Posterior cingulate gyrus (tissue), 11 donors: Measurements from ENCODE around the gene ENO3.

Source experiments
- DNase-seq, 10 donors: peaks; one replicate each; pipeline versions ENCODE4 v3.0.0 to v3.0.0-alpha.2; 2020 to 2021; ENCODE audit warnings: mixed read lengths in 3 of 10
- intact Hi-C: fragments of 100-400 bp; cut with DNase I; formaldehyde crosslinking; loops from one replicate; pipeline ENCODE4 v1.15.1; 2023

Gene ENO3

GRCh38 chr17:4934173-4934979 is 16.5 kb upstream of the ENO3 start:
- peak in 3 of 10 donors; percentile 51 to 81 (median 58) for DNase-seq
- intact Hi-C loops, result no loop called here

- intact Hi-C loops, result no loop called here
- peak in 2 of 10 donors; percentile 23 to 65 for DNase-seq
Observed at GRCh38 chr17:4935650-4936049, 15.3 kb upstream of the ENO3 start.

DNA sequence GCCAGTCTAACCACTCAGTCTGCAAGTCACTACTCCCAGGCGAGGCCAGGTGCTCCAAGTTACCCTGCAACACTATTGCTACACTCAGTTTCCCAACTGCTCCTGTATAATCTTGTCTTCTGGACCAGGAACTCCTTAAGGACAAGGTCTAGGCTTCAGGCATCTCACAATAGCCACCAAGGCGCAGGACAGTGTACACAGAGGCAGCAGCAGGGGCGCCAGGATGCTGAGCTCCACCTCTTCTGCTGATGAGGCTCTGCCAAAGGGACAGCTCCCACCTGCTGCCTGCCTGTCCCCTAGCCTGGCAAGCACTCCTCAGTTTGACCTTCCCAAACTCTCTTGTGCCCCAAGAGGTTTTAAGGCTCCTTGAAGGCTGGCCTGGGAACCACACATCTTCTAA is 14.5 kb upstream of the ENO3 start:
- DNase-seq, result peak in 2 of 10 donors; percentile 22 to 51
- intact Hi-C loops, result no loop called here

GRCh38 chr17:4937553-4937952 is 13.4 kb upstream of the ENO3 start:
- DNase-seq, result peak in 1 of 10 donors; percentile 67
- intact Hi-C loops, result no loop called here

- DNase-seq, result peak in 2 of 10 donors; percentile 67 to 69
- intact Hi-C loops, result no loop called here
Observed at GRCh38 chr17:4938069-4938491, 12.8 kb upstream of the ENO3 start.

- intact Hi-C loops, result no loop called here
- peak in 2 of 10 donors; percentile 37 to 46 for DNase-seq
Observed at GRCh38 chr17:4938688-4939545, 12.0 kb upstream of the ENO3 start.

GRCh38 chr17:4939546-4939795 is 11.4 kb upstream of the ENO3 start:
- intact Hi-C loops, result no loop called here
- peak in 1 of 10 donors; percentile 85 for DNase-seq

- intact Hi-C loops, result loop anchor here (2.0 kb wide), 1 partner anchor 27 kb away; the partner anchor contains the start of gene SPAG7
- DNase-seq, result peak; percentile 90 to 99 (median 94)
Observed at GRCh38 chr17:4939796-4940554, 10.9 kb upstream of the ENO3 start, which contains the start of the genes RNF167 and SLC25A11. Gene RNF167 (plus strand): TSS chr17:4940268. CDS start chr17:4940910, 642 bp downstream. Gene SLC25A11 (minus strand): TSS chr17:4940046. CDS start chr17:4939910, 136 bp downstream.

DNA sequence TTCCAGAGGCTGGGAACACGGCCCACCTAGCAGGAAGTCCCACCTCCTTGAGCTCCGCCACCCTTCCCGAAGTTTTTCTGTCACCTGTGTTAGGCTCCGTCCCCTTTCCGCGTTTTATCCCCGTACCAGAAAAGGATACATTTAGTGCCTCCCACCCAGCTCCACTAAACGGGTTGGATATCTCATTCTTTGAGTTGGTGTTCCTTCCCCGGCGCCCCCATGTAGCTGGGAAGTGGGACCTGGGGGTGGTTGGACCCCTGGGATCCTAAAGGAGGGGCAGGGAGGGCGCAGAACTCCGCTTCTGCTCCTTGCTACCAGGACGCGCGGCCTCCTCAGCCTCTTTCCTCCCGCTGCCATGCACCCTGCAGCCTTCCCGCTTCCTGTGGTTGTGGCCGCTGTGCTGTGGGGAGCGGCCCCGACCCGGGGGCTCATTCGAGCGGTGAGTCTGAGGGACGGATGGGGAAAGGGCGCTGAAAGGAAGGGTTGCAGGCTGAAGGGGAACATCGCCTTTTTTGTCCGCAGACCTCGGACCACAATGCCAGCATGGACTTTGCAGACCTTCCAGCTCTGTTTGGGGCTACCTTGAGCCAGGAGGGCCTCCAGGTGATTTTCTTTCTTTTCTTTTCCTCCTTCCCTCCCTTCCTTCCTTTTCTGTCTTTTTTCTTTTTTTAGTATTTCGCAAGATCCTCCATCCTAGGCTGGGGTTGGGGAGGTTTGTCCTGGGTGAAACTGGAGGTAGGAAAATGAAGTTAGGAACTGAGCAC is 10.2 kb upstream of the ENO3 start:
- peak in 9 of 10 donors; percentile 72 to 96 (median 82) for DNase-seq
- intact Hi-C loops, result loop anchor here (2.0 kb wide), 1 partner anchor 26 kb away; the partner anchor contains the start of gene SPAG7

GRCh38 chr17:4941319-4941610 is 9.7 kb upstream of the ENO3 start:
- intact Hi-C loops, result loop anchor here (2.0 kb wide), 1 partner anchor 26 kb away; the partner anchor contains the start of gene SPAG7
- DNase-seq, result no peak

GRCh38 chr17:4942760-4943508 is 8.0 kb upstream of the ENO3 start:
- peak in 3 of 10 donors; percentile 2 to 41 (median 12) for DNase-seq
- intact Hi-C loops, result no loop called here

DNA sequence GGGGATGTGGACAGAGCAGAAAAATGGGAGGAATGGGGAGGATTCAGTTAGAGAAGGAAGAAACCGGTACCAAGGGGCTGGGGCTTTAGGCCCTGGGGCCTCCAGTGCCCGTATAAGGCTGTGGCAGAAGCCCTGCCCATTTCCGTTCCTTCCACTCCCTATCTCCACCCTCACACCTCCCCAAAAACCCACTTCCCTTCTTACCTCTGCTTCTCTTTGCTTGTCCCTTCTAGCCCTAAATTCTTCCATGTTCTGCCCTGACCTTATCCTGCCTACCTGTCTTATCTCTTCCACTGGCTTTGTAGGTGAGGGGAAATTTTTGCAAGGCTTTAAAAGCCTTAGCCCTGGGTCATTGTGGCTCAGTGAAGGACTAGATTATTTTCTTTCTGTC is 6.8 kb upstream of the ENO3 start:
- peak in 1 of 10 donors; percentile 1 for DNase-seq
- intact Hi-C loops, result no loop called here

DNA sequence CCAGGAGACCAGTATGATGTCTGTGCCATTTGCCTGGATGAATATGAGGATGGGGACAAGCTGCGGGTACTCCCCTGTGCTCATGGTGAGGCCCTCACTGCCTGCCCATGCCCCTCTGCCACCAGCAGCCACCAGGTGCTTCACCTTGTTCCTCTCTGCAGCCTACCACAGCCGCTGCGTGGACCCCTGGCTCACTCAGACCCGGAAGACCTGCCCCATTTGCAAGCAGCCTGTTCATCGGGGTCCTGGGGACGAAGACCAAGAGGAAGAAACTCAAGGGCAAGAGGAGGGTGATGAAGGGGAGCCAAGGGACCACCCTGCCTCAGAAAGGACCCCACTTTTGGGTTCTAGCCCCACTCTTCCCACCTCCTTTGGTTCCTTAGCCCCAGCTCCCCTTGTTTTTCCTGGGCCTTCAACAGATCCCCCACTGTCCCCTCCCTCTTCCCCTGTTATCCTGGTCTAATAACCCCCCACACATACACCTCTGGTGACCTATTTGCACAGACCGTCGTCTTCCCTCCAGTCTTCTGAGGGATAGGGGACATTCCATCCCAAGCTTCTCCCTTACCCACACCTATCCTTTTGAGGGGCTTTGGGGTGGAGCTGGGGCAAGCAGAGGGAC is 6.3 kb upstream of the ENO3 start:
- DNase-seq, result peak in 2 of 10 donors; percentile 44 to 74
- intact Hi-C loops, result loop anchor here (5.0 kb wide), 1 partner anchor 43 kb away; the partner anchor contains the start of gene CAMTA2

DNA sequence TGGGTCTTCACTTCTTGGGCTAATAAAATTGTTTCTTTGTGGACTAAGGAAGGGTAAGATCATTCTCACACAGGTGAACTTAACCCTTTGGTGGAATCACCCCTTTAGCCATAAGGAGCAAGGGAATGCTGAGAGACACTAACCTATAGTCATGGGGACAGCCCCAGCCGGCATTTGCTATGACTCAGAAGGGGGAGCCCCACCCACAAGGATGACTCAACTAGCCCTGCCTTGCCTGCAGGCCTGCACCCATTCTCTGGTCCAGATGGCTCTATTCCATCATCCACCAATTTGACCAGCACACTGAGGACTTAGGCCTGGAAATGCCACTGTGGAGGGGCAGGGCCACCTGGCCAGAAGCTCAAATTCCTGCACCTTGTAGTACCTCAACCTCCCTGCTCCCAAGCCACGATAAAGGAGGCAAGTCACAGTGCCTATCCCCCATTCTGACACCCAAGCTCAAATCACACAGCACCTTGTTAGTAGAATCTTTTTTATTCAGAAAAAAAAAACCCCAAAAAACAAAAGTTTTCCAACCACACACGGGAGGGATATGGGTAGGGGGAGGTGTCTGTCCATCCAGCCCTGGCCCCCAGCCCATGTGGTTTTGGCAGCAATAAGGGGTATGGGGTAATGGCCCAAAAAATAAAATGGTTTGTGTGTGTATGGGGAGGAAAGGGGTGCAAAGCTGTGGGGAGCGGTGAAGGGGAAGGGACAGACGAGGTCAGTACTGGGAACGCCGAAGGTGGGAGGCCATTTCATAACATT is 5.6 kb upstream of the ENO3 start:
- peak in 7 of 10 donors; percentile 26 to 92 (median 74) for DNase-seq
- intact Hi-C loops, result loop anchor here (5.0 kb wide), 1 partner anchor 42 kb away; the partner anchor contains the start of gene CAMTA2

DNA sequence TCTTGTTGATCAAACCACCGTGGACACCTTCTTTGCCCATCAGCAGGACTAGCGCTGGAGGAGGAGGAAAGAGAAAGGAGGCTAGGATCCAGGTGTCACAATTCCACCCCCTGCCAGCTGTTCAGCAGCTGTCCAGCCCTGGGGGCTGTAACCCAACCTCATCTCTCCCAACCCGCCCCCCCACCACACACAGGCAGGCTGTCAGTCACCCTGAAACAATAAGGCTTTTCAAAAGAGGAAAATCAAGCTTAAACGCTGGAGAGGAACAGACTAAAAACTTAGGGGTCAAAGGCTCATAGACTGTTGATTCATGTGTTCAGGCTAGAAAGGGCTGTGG is 5.0 kb upstream of the ENO3 start:
- no peak for DNase-seq
- intact Hi-C loops, result loop anchor here (5.0 kb wide), 1 partner anchor 41 kb away; the partner anchor contains the start of gene CAMTA2

DNA sequence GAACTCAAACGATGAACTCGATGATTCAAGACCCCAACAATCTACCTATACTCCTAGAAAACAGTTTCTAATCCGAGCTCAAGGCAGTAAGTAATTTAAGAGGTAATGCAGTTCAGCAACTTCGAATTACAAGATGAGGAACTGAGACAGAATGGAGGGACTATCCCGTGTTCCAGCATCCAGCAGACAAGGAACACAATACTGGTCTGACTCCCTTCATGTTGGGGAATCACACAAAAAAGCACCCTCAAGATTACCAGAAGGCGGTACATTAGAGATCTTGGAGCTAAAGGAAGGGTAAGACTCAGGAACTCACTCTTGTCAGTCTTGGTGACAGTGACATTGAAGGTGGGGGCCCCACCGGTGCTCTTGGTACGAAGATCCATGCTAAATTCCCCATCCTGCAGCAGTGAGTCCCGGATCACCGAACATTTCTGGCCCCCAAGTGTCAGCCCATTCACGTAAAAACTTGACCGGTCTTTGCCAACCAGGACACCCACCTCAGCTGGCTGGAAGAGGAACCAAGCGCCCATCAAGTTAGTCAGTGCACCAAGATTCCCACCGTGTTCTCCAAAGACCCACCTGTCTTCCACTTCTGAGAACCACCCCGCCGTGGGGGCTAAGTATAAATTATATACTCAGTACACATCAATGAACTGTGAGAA is 4.5 kb upstream of the ENO3 start:
- no peak for DNase-seq
- intact Hi-C loops, result loop anchor here (5.0 kb wide), 1 partner anchor 41 kb away; the partner anchor contains the start of gene CAMTA2

- peak in 1 of 10 donors; percentile 39 for DNase-seq
- intact Hi-C loops, result loop anchor here (5.0 kb wide), 1 partner anchor 40 kb away; the partner anchor contains the start of gene CAMTA2
Observed at GRCh38 chr17:4947010-4947410, 3.9 kb upstream of the ENO3 start.
